ENCODE data around the gene SYNC. TPM values are rescaled to one million over a fixed set of nuclear protein-coding genes. Genes with fewer than 3 reads are reported as not detected.

The SYNC gene
- total and polyA plus RNA-seq, 9 of the 15 experiments (the other 6 are each of a cell fraction or from before 2014, with no cell fraction given): 0.49 to 1.1 (median 0.87) TPM

DNA sequence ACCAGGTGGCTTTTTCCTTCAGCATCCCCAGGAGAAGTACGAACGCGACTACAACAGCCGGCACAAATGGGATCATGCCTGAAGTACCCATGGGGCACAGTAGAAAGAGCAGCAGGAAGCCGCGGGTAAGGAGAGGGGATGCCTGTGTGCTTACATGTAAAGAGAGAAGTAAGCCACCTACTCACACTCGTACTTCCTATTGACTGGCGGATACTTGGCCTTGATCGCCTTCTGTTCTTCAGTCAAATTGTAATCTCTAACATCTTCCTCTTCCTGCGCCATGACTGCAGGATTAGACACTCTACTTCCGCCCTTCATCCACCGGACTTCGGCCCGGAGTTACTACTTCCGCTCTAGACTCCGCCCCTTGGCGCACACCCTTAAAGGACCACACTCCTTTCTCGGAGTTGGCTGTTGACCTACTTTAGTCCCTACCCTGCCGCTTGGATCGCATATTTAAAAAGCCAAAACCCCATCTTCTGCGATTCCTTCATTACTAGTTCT lies 52.3 kb downstream of the SYNC start, which contains the start of gene ZBTB8OS (continued):
- no peak for TF ChIP-seq NR4A1 (CRISPR knock-in tag; IDR thresholded peaks at IDR 0.05)
- TF ChIP-seq NR4A1 (tag; IDR thresholded peaks at IDR 0.05): no peak
- TF ChIP-seq PCBP1 (IDR thresholded peaks at IDR 0.05; ENCODE audit: low read depth, low read length, poor library complexity, severe bottlenecking): no peak
- no peak for TF ChIP-seq SLC30A9 (CRISPR knock-in tag; IDR thresholded peaks at IDR 0.05)
- TF ChIP-seq, protein P1, sequence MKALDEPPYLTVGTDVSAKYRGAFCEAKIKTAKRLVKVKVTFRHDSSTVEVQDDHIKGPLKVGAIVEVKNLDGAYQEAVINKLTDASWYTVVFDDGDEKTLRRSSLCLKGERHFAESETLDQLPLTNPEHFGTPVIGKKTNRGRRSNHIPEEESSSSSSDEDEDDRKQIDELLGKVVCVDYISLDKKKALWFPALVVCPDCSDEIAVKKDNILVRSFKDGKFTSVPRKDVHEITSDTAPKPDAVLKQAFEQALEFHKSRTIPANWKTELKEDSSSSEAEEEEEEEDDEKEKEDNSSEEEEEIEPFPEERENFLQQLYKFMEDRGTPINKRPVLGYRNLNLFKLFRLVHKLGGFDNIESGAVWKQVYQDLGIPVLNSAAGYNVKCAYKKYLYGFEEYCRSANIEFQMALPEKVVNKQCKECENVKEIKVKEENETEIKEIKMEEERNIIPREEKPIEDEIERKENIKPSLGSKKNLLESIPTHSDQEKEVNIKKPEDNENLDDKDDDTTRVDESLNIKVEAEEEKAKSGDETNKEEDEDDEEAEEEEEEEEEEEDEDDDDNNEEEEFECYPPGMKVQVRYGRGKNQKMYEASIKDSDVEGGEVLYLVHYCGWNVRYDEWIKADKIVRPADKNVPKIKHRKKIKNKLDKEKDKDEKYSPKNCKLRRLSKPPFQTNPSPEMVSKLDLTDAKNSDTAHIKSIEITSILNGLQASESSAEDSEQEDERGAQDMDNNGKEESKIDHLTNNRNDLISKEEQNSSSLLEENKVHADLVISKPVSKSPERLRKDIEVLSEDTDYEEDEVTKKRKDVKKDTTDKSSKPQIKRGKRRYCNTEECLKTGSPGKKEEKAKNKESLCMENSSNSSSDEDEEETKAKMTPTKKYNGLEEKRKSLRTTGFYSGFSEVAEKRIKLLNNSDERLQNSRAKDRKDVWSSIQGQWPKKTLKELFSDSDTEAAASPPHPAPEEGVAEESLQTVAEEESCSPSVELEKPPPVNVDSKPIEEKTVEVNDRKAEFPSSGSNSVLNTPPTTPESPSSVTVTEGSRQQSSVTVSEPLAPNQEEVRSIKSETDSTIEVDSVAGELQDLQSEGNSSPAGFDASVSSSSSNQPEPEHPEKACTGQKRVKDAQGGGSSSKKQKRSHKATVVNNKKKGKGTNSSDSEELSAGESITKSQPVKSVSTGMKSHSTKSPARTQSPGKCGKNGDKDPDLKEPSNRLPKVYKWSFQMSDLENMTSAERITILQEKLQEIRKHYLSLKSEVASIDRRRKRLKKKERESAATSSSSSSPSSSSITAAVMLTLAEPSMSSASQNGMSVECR (CRISPR knock-in tag; IDR thresholded peaks at IDR 0.05): no peak; the same call in 1 of the 2 replicates
- TF ChIP-seq, protein P2, sequence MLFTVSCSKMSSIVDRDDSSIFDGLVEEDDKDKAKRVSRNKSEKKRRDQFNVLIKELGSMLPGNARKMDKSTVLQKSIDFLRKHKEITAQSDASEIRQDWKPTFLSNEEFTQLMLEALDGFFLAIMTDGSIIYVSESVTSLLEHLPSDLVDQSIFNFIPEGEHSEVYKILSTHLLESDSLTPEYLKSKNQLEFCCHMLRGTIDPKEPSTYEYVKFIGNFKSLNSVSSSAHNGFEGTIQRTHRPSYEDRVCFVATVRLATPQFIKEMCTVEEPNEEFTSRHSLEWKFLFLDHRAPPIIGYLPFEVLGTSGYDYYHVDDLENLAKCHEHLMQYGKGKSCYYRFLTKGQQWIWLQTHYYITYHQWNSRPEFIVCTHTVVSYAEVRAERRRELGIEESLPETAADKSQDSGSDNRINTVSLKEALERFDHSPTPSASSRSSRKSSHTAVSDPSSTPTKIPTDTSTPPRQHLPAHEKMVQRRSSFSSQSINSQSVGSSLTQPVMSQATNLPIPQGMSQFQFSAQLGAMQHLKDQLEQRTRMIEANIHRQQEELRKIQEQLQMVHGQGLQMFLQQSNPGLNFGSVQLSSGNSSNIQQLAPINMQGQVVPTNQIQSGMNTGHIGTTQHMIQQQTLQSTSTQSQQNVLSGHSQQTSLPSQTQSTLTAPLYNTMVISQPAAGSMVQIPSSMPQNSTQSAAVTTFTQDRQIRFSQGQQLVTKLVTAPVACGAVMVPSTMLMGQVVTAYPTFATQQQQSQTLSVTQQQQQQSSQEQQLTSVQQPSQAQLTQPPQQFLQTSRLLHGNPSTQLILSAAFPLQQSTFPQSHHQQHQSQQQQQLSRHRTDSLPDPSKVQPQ (CRISPR knock-in tag; IDR thresholded peaks at IDR 0.05; ENCODE audit: borderline replicate concordance): no peak
- no peak for TF ChIP-seq U2AF2 (optimal IDR thresholded peaks at IDR 0.05; ENCODE audit: low read depth, low read length)
- no peak for TF ChIP-seq ZNF445 (CRISPR knock-in tag; IDR thresholded peaks at IDR 0.05; ENCODE audit: low read depth)
- TF ChIP-seq CHCHD3 (CRISPR knock-in tag; IDR thresholded peaks at IDR 0.05): no peak
- TF ChIP-seq NBN (IDR thresholded peaks at IDR 0.05; ENCODE audit: low read depth): no peak
- TF ChIP-seq CBFA2T2 (conservative IDR thresholded peaks at IDR 0.05): no peak
- TF ChIP-seq NFE2L1 (tag; IDR thresholded peaks at IDR 0.05; ENCODE audit: borderline replicate concordance, low read depth): no peak
- TF ChIP-seq, protein P3, sequence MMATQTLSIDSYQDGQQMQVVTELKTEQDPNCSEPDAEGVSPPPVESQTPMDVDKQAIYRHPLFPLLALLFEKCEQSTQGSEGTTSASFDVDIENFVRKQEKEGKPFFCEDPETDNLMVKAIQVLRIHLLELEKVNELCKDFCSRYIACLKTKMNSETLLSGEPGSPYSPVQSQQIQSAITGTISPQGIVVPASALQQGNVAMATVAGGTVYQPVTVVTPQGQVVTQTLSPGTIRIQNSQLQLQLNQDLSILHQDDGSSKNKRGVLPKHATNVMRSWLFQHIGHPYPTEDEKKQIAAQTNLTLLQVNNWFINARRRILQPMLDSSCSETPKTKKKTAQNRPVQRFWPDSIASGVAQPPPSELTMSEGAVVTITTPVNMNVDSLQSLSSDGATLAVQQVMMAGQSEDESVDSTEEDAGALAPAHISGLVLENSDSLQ (IDR thresholded peaks at IDR 0.05): peak; percentile 40
- TF ChIP-seq RBM39 (optimal IDR thresholded peaks at IDR 0.05; ENCODE audit: low read depth, low read length): no peak
- no peak; the same call in 1 of the 2 replicates for TF ChIP-seq NFRKB (IDR thresholded peaks at IDR 0.05; ENCODE audit: low read depth)
- TF ChIP-seq, protein P4, sequence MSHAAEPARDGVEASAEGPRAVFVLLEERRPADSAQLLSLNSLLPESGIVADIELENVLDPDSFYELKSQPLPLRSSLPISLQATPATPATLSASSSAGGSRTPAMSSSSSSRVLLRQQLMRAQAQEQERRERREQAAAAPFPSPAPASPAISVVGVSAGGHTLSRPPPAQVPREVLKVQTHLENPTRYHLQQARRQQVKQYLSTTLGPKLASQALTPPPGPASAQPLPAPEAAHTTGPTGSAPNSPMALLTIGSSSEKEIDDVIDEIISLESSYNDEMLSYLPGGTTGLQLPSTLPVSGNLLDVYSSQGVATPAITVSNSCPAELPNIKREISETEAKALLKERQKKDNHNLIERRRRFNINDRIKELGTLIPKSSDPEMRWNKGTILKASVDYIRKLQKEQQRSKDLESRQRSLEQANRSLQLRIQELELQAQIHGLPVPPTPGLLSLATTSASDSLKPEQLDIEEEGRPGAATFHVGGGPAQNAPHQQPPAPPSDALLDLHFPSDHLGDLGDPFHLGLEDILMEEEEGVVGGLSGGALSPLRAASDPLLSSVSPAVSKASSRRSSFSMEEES (CRISPR knock-in tag; IDR thresholded peaks at IDR 0.05): no peak
- no peak for TF ChIP-seq MCM7 (IDR thresholded peaks at IDR 0.05)
- TF ChIP-seq, protein P5, sequence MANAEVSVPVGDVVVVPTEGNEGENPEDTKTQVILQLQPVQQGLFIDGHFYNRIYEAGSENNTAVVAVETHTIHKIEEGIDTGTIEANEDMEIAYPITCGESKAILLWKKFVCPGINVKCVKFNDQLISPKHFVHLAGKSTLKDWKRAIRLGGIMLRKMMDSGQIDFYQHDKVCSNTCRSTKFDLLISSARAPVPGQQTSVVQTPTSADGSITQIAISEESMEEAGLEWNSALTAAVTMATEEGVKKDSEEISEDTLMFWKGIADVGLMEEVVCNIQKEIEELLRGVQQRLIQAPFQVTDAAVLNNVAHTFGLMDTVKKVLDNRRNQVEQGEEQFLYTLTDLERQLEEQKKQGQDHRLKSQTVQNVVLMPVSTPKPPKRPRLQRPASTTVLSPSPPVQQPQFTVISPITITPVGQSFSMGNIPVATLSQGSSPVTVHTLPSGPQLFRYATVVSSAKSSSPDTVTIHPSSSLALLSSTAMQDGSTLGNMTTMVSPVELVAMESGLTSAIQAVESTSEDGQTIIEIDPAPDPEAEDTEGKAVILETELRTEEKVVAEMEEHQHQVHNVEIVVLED (CRISPR knock-in tag; IDR thresholded peaks at IDR 0.05): no peak

All from K562 (cell line).